AG09309 (cell line): ENCODE data around the gene SLC24A3.

Experiments
- DNase-seq: peaks from one replicate; pipeline ENCODE4 v3.0.0-alpha.2; 2010; ENCODE audit warnings: low read depth
- H3K4me3 ChIP-seq: 2 replicates; pipeline ENCODE4 v1.5.1; 2011; ENCODE audit warnings: mild to moderate bottlenecking, low read depth, low read length, moderate library complexity; ENCODE audit not compliant: control insufficient read depth
- TF ChIP-seq, protein P1 (sequence below): IDR thresholded peaks from 2 replicates; pipeline ENCODE4 v1.5.1; 2011; ENCODE audit warnings: mild to moderate bottlenecking, low read depth, low read length, inconsistent platforms; ENCODE audit not compliant: insufficient read depth, control insufficient read depth; ENCODE audit errors: missing control alignments

The SLC24A3 gene

DNA sequence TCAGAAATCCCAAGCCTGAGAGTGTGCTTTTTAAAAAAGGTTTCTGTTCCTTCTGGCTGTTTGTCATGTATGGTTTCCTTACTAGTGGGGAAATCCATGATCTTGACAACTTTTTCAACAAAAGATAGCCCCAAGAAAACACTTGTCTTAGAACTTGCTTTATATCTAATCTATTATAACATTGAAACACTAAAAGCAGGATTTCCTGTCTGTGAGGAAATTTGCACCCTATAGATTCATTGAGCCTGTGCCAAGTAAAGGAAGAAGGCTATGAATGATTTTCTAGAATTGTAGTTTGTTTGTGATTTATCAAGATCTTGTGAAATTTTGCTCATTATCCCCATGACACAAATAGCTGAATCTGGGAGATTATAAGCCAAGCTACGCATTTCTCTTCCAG lies 307.0 kb downstream of the SLC24A3 start:
- TF ChIP-seq, protein P1, sequence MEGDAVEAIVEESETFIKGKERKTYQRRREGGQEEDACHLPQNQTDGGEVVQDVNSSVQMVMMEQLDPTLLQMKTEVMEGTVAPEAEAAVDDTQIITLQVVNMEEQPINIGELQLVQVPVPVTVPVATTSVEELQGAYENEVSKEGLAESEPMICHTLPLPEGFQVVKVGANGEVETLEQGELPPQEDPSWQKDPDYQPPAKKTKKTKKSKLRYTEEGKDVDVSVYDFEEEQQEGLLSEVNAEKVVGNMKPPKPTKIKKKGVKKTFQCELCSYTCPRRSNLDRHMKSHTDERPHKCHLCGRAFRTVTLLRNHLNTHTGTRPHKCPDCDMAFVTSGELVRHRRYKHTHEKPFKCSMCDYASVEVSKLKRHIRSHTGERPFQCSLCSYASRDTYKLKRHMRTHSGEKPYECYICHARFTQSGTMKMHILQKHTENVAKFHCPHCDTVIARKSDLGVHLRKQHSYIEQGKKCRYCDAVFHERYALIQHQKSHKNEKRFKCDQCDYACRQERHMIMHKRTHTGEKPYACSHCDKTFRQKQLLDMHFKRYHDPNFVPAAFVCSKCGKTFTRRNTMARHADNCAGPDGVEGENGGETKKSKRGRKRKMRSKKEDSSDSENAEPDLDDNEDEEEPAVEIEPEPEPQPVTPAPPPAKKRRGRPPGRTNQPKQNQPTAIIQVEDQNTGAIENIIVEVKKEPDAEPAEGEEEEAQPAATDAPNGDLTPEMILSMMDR: no peak
- no peak for DNase-seq
- H3K4me3 ChIP-seq: no peak overlapping the region

GRCh38 chr20:19520261-19520660 lies 307.8 kb downstream of the SLC24A3 start:
- no peak overlapping the region for H3K4me3 ChIP-seq
- DNase-seq: no peak
- TF ChIP-seq, protein P1: no peak

GRCh38 chr20:19522071-19522801 lies 309.8 kb downstream of the SLC24A3 start:
- no peak for DNase-seq
- TF ChIP-seq, protein P1: no peak
- H3K4me3 ChIP-seq: no peak overlapping the region

DNA sequence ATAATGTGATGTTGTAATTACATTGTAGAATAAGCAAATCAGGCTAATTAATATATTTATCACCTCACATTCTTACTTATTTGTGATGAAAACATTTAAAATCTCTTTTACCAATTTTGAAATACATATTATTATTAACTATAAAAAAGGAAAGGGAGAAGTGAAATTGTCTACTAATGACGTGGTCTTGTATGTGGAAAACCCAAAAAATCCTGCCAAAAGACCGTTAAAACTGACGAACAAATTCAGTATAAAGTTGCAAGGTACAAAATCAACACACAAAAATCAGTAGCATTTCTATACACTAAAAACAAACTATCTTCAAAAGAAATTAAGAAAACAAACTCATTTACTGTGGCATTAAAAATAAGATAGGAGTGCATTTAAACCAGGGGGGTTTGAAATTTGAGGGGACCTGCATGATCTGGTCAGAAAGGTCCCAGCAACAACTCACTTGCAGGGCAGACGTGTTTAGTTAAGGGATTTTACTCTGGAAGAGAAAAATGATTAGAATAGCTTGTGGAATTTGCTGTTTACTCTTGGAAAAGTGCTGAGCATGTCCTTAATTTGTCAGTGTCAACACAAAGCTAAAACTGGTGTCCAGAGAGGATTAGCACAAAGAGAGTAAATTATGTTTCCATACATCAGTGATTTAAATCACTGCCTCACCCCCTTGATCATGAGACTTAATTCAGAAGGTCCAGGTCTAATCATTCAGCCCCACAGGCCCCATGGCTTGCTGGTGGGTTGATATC lies 310.6 kb downstream of the SLC24A3 start:
- no peak overlapping the region for H3K4me3 ChIP-seq
- TF ChIP-seq, protein P1: no peak
- no peak for DNase-seq

DNA sequence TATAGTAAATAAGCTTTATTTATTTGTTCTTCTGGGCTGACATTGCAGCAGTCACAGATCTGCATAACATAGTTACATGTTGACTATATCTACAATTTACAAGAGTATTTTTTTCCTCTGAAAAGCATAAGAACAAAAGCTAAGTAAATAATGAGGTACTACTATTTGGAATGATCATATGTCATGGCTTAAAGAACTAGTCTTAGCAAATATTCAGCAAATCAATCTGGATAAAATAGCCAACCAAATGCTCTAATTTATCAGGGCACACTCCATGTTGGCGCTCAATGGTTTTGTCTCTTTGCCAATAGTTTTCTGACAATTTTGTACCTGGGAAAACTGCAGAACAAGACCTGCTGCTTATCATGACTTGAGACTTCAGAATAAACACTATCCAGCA lies 312.2 kb downstream of the SLC24A3 start:
- DNase-seq: no peak
- H3K4me3 ChIP-seq: no peak overlapping the region
- TF ChIP-seq, protein P1: no peak

DNA sequence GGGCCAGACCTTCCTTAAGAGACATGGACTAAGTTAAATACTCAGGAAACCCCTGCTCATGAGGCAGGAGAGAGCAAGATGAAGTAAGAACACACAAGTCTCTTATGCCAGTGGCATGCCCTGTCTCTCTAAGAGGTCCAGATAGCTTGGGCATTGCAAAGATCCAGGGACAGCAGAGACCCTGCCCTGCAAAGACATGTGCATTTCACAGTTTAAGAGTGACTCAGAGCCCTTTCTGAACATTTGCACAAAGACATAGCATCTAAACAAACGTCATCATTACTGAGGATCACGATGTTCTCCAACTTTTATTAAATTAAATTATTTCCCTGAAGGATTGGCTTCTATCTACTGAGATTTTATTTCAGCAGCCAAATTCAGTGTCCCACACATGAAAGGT lies 315.1 kb downstream of the SLC24A3 start:
- H3K4me3 ChIP-seq: no peak overlapping the region
- TF ChIP-seq, protein P1: no peak
- DNase-seq: no peak
